ENCODE data around the gene NRN1. TPM values are rescaled to one million over a fixed set of nuclear protein-coding genes. Genes with fewer than 3 reads are reported as not detected.

The NRN1 gene
- total RNA-seq, 1 donor from 2014 or later = not detected

DNA sequence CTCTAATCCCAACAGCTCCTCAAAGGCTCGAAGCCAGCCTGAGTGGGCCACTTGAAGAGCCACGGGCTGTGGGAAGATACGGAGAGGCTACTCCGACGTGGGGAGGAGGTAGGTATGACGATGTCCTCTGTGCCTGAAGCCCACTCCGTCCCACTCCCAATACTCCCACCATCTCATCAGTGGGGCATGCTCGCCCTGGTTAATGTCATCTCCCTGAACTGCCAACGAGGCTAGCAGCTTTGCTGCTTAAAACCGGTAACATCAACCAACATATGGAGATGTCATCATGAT is 11.1 kb downstream of the NRN1 start:
- POLR2A ChIA-PET = no interaction called here
- Mint-ChIP-seq H3K36me3 (ENCODE audit: low read depth) (no peaks in the 10 kb centered on the region), H3K4me1 (peaks cover 50% of the 10 kb centered on the region), H3K27me3 (peaks cover 81% of the 10 kb centered on the region), H3K9me3 (peaks cover 8% of the 10 kb centered on the region), H3K4me3 (peak overlapping the region; percentile 83), H3K27ac (peak overlapping the region; percentile 51)
- DNase-seq (no peak), ATAC-seq (ENCODE audit: low read depth) (no peak)
- intact Hi-C loops (cut with micrococcal nuclease) = loop anchor here (5.0 kb wide), 3 partner anchors 413 to 853 kb away; partner anchors contain the start of genes FARS2 and LYRM4
- TF ChIP-seq, protein P1, sequence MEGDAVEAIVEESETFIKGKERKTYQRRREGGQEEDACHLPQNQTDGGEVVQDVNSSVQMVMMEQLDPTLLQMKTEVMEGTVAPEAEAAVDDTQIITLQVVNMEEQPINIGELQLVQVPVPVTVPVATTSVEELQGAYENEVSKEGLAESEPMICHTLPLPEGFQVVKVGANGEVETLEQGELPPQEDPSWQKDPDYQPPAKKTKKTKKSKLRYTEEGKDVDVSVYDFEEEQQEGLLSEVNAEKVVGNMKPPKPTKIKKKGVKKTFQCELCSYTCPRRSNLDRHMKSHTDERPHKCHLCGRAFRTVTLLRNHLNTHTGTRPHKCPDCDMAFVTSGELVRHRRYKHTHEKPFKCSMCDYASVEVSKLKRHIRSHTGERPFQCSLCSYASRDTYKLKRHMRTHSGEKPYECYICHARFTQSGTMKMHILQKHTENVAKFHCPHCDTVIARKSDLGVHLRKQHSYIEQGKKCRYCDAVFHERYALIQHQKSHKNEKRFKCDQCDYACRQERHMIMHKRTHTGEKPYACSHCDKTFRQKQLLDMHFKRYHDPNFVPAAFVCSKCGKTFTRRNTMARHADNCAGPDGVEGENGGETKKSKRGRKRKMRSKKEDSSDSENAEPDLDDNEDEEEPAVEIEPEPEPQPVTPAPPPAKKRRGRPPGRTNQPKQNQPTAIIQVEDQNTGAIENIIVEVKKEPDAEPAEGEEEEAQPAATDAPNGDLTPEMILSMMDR (IDR thresholded peaks at IDR 0.05) = no peak
- CTCF ChIA-PET = interaction anchor here (1.6 kb wide), 1 partner anchor 524 kb away, joined by 5 read pairs; no protein-coding TSS in a partner anchor

DNA sequence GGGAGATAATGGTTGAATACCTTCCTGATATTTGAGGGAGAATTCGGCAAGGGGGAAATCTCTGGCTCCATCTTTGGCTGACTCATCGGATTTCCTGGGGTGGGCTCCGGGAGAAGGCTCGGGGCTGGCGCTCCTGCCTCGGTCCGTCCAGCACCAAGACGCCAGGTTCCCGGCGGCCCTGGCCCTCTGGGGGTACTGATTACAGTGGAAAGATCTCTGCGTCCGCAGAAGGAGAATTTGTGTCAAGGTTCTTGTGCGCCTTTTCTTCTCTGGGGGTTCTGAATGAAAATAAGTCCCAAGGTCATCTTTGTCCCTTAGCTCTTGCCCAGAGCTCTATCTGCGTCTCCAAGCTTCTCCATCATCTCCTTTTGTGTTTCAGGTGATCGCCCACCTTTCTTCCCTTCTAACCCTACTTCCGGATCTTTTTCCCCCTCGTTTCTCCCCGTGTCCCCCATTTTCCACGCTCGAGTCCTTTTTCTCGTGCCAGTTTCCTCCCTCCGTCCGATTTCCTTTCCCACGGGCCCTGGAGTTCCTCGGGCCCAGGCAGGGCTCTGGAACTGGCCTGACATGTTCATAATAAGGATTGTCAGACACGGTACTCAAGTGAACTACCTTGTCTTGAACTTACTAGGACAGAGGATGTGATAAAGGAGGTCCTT is 11.6 kb downstream of the NRN1 start:
- TF ChIP-seq, protein P1 (IDR thresholded peaks at IDR 0.05) = no peak
- ChIA-PET CTCF (interaction anchor here (1.6 kb wide), 1 partner anchor 524 kb away, joined by 5 read pairs; no protein-coding TSS in a partner anchor), POLR2A (no interaction called here)
- Mint-ChIP-seq H3K4me3 (peak overlapping the region; percentile 83), H3K36me3 (ENCODE audit: low read depth) (no peaks in the 10 kb centered on the region), H3K27me3 (peaks cover 77% of the 10 kb centered on the region), H3K27ac (no peak overlapping the region), H3K9me3 (peaks cover 5% of the 10 kb centered on the region), H3K4me1 (peaks cover 47% of the 10 kb centered on the region)
- ATAC-seq (ENCODE audit: low read depth) = no peak
- intact Hi-C loops (cut with micrococcal nuclease) = loop anchor here (5.0 kb wide), 3 partner anchors 413 to 853 kb away; partner anchors contain the start of genes FARS2 and LYRM4
- no peak for DNase-seq

DNA sequence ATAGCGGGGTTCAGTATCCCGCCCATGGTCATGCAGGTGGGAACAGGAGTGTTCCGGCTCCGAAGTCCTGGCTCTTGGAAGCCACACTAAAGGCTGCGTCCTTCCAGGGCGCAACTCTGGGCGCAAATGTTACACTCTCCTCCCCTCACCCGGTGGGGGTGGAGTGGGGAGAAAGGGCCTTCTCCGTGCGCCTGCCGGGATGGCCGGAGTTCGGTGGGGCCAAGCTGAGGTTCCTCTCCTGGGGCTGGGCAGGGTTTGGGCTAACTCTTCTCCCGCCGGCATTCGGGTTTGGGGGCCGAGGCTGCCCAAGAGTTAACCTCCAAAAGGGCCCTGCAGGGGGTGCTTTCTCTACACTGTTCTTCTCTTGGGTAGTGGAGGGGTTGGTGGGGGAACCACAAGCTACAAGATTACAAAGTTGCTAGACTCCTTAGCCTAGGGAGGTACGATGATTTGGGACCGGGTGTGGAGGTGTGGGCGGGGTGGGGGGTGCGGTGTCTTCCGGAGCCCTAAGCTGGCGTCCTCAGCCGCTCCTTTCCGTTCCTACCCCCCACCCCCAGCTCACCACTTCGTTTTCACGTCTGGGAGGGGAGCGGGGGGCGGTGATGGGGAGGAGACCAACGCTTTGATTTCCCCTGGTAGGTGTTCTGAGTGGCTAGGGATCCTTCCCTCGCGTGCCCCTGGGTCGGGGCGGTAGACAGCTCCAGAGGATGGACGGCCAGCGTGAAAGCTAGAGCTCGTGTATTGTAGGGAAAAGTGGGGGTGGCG is 12.3 kb downstream of the NRN1 start:
- ATAC-seq (ENCODE audit: low read depth) = no peak
- CTCF ChIA-PET = interaction anchor here (1.6 kb wide), 1 partner anchor 523 kb away, joined by 5 read pairs; no protein-coding TSS in a partner anchor
- DNase-seq = no peak
- peaks cover 72% of the 10 kb centered on the region for H3K27me3 Mint-ChIP-seq
- peak overlapping the region; percentile 24 for H3K4me3 Mint-ChIP-seq
- POLR2A ChIA-PET = no interaction called here
- peaks cover 3% of the 10 kb centered on the region for H3K9me3 Mint-ChIP-seq
- H3K27ac Mint-ChIP-seq = no peak overlapping the region
- H3K4me1 Mint-ChIP-seq = peaks cover 41% of the 10 kb centered on the region
- TF ChIP-seq, protein P1 (IDR thresholded peaks at IDR 0.05) = no peak
- no peaks in the 10 kb centered on the region for H3K36me3 Mint-ChIP-seq (ENCODE audit: low read depth)
- intact Hi-C loops (cut with micrococcal nuclease) = no loop called here

DNA sequence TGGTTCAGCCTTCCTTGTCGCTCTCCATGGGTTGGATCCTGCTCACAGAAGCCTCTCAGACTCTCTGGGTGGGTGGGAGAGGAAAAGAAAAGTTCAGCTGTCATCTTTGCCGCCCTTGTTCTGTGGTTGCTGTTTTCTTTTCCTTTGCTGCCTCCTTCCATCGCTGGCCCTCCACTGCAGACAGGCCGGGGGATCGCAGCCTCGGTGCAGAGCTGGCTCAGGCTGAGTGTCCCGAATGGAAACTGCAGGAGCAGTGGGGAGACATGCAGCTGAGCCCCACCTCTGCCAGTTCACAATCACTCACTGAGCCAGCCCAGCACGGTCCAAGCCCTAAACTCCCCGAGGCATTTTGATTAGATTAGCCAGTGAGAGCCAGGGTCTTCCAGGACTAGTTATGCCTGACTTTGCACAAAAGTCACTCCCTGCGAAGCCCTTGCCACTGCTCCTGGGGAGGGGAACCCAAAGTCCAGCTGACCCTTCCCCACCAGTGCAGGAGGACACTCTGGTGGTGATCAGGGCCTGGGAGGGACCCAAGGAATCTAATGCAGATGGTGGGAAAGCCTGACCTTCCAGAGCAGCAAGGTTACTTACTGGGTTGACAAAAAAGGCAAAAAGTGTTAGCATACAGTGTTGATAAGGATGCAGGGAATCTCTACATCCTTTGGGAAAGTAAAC is 14.0 kb downstream of the NRN1 start:
- Mint-ChIP-seq H3K27ac (no peak overlapping the region), H3K36me3 (ENCODE audit: low read depth) (no peaks in the 10 kb centered on the region), H3K4me1 (peaks cover 31% of the 10 kb centered on the region), H3K9me3 (peaks cover 3% of the 10 kb centered on the region), H3K4me3 (no peak overlapping the region), H3K27me3 (peaks cover 74% of the 10 kb centered on the region)
- TF ChIP-seq, protein P1 (IDR thresholded peaks at IDR 0.05) = no peak
- ChIA-PET POLR2A (no interaction called here), CTCF (no interaction called here)
- ATAC-seq (ENCODE audit: low read depth) (no peak), DNase-seq (no peak)
- intact Hi-C loops (cut with micrococcal nuclease) = no loop called here

DNA sequence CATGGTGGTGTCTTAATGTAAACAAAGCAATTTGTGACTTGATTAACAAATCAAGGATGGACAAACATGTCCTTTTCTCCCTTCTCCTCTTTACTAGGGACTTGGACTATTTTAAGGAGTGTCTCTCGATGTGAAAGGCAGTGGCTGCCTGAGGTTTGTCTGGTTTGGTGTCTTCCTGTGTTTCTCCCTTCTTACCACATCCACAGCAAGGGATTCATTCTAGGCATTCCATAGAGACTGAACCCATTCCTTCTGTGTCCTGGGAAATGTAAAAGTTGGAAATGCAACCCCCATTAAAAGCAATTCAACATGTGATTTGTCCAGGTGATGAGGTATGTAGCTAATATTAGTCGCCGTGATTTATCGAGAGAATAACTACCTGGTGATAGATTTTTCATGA is 15.9 kb downstream of the NRN1 start:
- Mint-ChIP-seq H3K36me3 (ENCODE audit: low read depth) (no peaks in the 10 kb centered on the region), H3K4me1 (peaks cover 13% of the 10 kb centered on the region), H3K27me3 (peaks cover 71% of the 10 kb centered on the region), H3K9me3 (peaks cover 3% of the 10 kb centered on the region), H3K4me3 (no peak overlapping the region), H3K27ac (no peak overlapping the region)
- DNase-seq (no peak), ATAC-seq (ENCODE audit: low read depth) (no peak)
- ChIA-PET POLR2A (no interaction called here), CTCF (no interaction called here)
- intact Hi-C loops (cut with micrococcal nuclease) = no loop called here
- TF ChIP-seq, protein P1 (IDR thresholded peaks at IDR 0.05) = no peak

Measured in activated B cell treated with CpG ODN at 0.5 μM for 24 hours (primary cell).